ENCODE results near the gene NKX1-2. TPM values are rescaled to one million over a fixed set of nuclear protein-coding genes. Genes with fewer than 3 reads are reported as not detected.

Gene NKX1-2
- total RNA-seq, 1 donor from 2014 or later: 0.29 TPM

DNA sequence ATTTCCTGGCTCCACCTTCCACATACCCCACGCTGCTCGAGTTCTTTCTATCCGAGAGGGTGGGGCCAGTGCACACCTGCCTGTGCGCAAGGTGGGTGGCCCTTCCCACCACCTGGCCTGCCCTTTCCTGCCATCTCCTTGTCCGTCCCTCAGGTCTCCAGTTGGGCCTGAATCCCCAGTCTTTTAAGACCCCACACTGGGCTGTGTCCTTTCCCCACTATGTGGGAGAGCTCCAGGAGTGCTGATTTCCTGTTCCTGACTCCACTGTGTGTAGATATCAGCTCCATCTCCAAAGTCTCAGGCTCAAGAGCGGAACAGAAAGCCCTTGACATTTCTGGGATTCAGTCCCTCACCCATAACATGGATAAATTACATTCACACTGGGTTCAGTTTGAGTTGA is 31.9 kb upstream of the NKX1-2 start:
- TF ChIP-seq, protein P1, sequence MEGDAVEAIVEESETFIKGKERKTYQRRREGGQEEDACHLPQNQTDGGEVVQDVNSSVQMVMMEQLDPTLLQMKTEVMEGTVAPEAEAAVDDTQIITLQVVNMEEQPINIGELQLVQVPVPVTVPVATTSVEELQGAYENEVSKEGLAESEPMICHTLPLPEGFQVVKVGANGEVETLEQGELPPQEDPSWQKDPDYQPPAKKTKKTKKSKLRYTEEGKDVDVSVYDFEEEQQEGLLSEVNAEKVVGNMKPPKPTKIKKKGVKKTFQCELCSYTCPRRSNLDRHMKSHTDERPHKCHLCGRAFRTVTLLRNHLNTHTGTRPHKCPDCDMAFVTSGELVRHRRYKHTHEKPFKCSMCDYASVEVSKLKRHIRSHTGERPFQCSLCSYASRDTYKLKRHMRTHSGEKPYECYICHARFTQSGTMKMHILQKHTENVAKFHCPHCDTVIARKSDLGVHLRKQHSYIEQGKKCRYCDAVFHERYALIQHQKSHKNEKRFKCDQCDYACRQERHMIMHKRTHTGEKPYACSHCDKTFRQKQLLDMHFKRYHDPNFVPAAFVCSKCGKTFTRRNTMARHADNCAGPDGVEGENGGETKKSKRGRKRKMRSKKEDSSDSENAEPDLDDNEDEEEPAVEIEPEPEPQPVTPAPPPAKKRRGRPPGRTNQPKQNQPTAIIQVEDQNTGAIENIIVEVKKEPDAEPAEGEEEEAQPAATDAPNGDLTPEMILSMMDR (conservative IDR thresholded peaks at IDR 0.05): no peak
- H3K4me3 Mint-ChIP-seq: no peak overlapping the region
- H3K27ac Mint-ChIP-seq: no peak overlapping the region
- no peaks in the 10 kb centered on the region for H3K27me3 Mint-ChIP-seq
- H3K4me1 Mint-ChIP-seq (ENCODE audit: unreplicated experiment): peaks cover 10% of the 10 kb centered on the region
- H3K36me3 Mint-ChIP-seq: peaks cover 5% of the 10 kb centered on the region
- H3K9me3 Mint-ChIP-seq: no peaks in the 10 kb centered on the region
- no peak for DNase-seq (ENCODE audit: extremely low spot score, unreplicated experiment)

GRCh38 chr10:124480860-124481259 is 31.0 kb upstream of the NKX1-2 start:
- H3K9me3 Mint-ChIP-seq: no peaks in the 10 kb centered on the region
- peaks cover 10% of the 10 kb centered on the region for H3K4me1 Mint-ChIP-seq (ENCODE audit: unreplicated experiment)
- no peak overlapping the region for H3K4me3 Mint-ChIP-seq
- H3K36me3 Mint-ChIP-seq: peaks cover 2% of the 10 kb centered on the region
- DNase-seq (ENCODE audit: extremely low spot score, unreplicated experiment): no peak
- H3K27ac Mint-ChIP-seq: no peak overlapping the region
- TF ChIP-seq, protein P1 (conservative IDR thresholded peaks at IDR 0.05): no peak
- H3K27me3 Mint-ChIP-seq: no peaks in the 10 kb centered on the region

DNA sequence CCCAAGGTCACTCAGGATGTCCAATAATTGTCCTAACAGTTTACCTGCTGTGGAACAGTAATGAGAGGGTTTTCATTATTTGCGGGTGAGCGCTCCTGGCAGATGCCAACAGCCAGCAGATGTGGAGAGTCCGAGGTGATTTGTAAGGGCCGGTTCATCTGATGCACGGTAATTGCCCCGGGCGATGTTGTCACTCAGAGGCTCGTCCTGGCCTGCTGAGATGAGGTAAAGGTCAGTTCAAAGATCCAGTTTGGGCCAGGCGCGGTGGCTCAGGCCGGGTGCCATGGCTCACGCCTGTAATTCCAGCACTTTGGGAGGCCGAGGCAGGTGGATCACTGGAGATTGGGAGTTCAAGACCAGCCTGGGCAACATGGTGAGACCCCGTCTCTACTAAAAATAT is 28.7 kb upstream of the NKX1-2 start:
- TF ChIP-seq, protein P1 (conservative IDR thresholded peaks at IDR 0.05): no peak
- Mint-ChIP-seq H3K27me3 (no peaks in the 10 kb centered on the region), H3K4me1 (ENCODE audit: unreplicated experiment) (peaks cover 10% of the 10 kb centered on the region), H3K9me3 (no peaks in the 10 kb centered on the region), H3K36me3 (no peaks in the 10 kb centered on the region), H3K4me3 (no peak overlapping the region), H3K27ac (no peak overlapping the region)
- no peak for DNase-seq (ENCODE audit: extremely low spot score, unreplicated experiment)

DNA sequence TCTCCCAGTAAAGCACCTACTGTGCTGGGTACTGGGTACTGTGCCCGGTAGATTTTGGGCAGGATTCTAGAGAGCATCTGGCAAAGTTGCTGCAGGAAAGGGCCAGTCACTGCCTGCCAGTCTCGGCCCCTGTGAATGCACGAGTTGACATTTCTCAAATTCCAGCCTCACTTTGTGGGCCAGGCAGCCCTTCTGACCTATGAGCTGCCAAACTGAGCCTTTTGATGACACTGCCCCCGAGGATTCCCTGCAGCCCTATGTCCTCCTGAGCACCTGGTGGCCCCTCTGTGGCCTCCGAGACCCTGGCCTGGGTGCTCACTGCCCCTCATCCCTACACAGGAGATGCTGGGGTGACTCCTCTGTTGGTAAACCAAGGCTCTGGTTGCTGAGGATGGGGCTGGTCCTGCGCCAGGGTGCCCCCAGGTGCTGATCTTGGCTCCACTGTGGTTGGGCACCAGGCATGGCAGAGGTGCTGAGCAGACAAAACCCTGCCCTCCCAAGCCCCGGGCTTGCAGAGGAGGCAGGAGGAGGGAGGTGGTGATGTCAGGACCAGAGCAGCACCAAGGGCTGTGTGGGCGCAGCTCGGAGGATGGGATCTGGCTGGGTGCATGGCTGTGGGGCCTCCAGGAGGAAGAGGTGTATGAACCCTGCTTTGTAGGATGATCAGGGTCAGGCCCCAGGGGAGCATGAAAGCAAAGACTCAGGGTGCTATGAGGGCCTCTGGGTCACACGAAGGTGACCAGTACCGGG is 28.0 kb upstream of the NKX1-2 start:
- Mint-ChIP-seq H3K36me3 (no peaks in the 10 kb centered on the region), H3K4me1 (ENCODE audit: unreplicated experiment) (peaks cover 10% of the 10 kb centered on the region), H3K27me3 (no peaks in the 10 kb centered on the region), H3K4me3 (no peak overlapping the region), H3K27ac (no peak overlapping the region), H3K9me3 (no peaks in the 10 kb centered on the region)
- TF ChIP-seq, protein P1 (conservative IDR thresholded peaks at IDR 0.05): no peak
- no peak for DNase-seq (ENCODE audit: extremely low spot score, unreplicated experiment)

DNA sequence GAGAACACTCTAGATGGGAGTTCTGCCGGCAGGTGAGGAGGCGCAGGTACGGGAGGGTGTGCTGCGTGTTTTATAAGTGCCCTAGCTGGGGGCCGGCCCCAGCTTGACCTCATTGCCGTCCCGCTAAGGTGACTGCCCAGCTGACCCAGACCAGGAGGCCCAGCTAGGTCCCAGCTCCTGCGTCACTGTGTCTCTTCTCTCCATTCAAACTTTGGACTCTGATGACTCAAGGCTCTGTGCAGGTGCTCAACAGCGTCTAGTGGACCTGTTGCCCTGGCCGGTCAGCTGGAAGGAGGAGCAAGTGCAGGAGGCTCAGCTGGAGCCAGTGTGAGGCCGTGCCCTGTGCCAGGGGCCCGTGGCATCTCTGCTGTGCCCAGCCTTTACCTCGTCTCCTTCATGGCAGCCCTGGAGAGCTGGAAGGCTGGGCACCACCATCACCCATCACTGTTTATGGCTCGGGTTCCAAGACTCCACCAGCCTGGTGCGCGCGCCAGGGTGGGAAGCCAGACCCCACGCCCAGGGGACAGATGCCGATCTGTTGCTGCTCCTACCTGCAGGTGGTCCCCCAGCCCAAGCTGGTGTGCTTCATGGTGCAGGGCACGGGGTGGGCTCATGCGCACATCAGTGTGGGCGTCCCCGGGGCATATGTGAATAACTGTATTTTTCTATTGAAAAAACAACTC is 26.3 kb upstream of the NKX1-2 start:
- H3K9me3 Mint-ChIP-seq: no peaks in the 10 kb centered on the region
- no peak overlapping the region for H3K4me3 Mint-ChIP-seq
- H3K4me1 Mint-ChIP-seq (ENCODE audit: unreplicated experiment): peaks cover 4% of the 10 kb centered on the region
- no peaks in the 10 kb centered on the region for H3K27me3 Mint-ChIP-seq
- H3K27ac Mint-ChIP-seq: peak overlapping the region; percentile 80
- TF ChIP-seq, protein P1 (conservative IDR thresholded peaks at IDR 0.05): no peak
- H3K36me3 Mint-ChIP-seq: no peaks in the 10 kb centered on the region
- no peak for DNase-seq (ENCODE audit: extremely low spot score, unreplicated experiment)
